Measurements from ENCODE around the gene FAM20C. TPM values are rescaled to one million over a fixed set of nuclear protein-coding genes. Genes with fewer than 3 reads are reported as not detected.
"Not testable (repeated sequence)": the region's sequence is repeated elsewhere in the genome, so short reads cannot be mapped to it uniquely, and the experiment has no call there.

The FAM20C gene
- total RNA-seq, 3 donors from 2014 or later: 0.47 to 2.0 (median 1.7) TPM

GRCh38 chr7:175955-176354 lies 16.4 kb upstream of the FAM20C start:
- Mint-ChIP-seq H3K27me3 (ENCODE audit: low read depth) (peaks cover 9% of the 10 kb centered on the region), H3K4me3 (no peak overlapping the region), H3K9me3 (no peaks in the 10 kb centered on the region), H3K4me1 (ENCODE audit: low read depth) (no peaks in the 10 kb centered on the region), H3K36me3 (ENCODE audit: insufficient read depth) (no peaks in the 10 kb centered on the region)
- no peak for ATAC-seq
- DNase-seq: no peak

GRCh38 chr7:176381-176780 lies 16.0 kb upstream of the FAM20C start:
- Mint-ChIP-seq H3K36me3 (ENCODE audit: insufficient read depth) (no peaks in the 10 kb centered on the region), H3K4me3 (no peak overlapping the region), H3K4me1 (ENCODE audit: low read depth) (no peaks in the 10 kb centered on the region), H3K27me3 (ENCODE audit: low read depth) (peaks cover 9% of the 10 kb centered on the region), H3K9me3 (no peaks in the 10 kb centered on the region)
- ATAC-seq (no peak), DNase-seq (no peak)

GRCh38 chr7:176786-177459 lies 15.4 kb upstream of the FAM20C start:
- Mint-ChIP-seq H3K4me1 (ENCODE audit: low read depth) (no peaks in the 10 kb centered on the region), H3K4me3 (no peak overlapping the region), H3K9me3 (no peaks in the 10 kb centered on the region), H3K36me3 (ENCODE audit: insufficient read depth) (no peaks in the 10 kb centered on the region), H3K27me3 (ENCODE audit: low read depth) (peaks cover 6% of the 10 kb centered on the region)
- ATAC-seq (no peak), DNase-seq (no peak)

GRCh38 chr7:178444-178843 lies 13.9 kb upstream of the FAM20C start:
- no peaks in the 10 kb centered on the region for H3K36me3 Mint-ChIP-seq (ENCODE audit: insufficient read depth)
- H3K4me3 Mint-ChIP-seq: no peak overlapping the region
- H3K27me3 Mint-ChIP-seq (ENCODE audit: low read depth): peaks cover 4% of the 10 kb centered on the region
- no peak for DNase-seq
- no peaks in the 10 kb centered on the region for H3K4me1 Mint-ChIP-seq (ENCODE audit: low read depth)
- no peak for ATAC-seq
- no peaks in the 10 kb centered on the region for H3K9me3 Mint-ChIP-seq

GRCh38 chr7:179209-179681 lies 13.1 kb upstream of the FAM20C start:
- H3K9me3 Mint-ChIP-seq: no peaks in the 10 kb centered on the region
- H3K4me3 Mint-ChIP-seq: no peak overlapping the region
- DNase-seq (no peak), ATAC-seq (no peak)
- H3K27me3 Mint-ChIP-seq (ENCODE audit: low read depth): peaks cover 4% of the 10 kb centered on the region
- no peaks in the 10 kb centered on the region for H3K4me1 Mint-ChIP-seq (ENCODE audit: low read depth)
- H3K36me3 Mint-ChIP-seq (ENCODE audit: insufficient read depth): no peaks in the 10 kb centered on the region

GRCh38 chr7:179948-180694 lies 12.2 kb upstream of the FAM20C start:
- Mint-ChIP-seq H3K4me3 (no peak overlapping the region), H3K4me1 (ENCODE audit: low read depth) (no peaks in the 10 kb centered on the region), H3K27me3 (ENCODE audit: low read depth) (peaks cover 4% of the 10 kb centered on the region), H3K9me3 (no peaks in the 10 kb centered on the region), H3K36me3 (ENCODE audit: insufficient read depth) (no peaks in the 10 kb centered on the region)
- no peak for DNase-seq
- ATAC-seq: no peak

GRCh38 chr7:181738-182137 lies 10.6 kb upstream of the FAM20C start:
- Mint-ChIP-seq H3K36me3 (ENCODE audit: insufficient read depth) (no peaks in the 10 kb centered on the region), H3K27me3 (ENCODE audit: low read depth) (peaks cover 4% of the 10 kb centered on the region)
- DNase-seq: no peak

GRCh38 chr7:182502-182901 lies 9.9 kb upstream of the FAM20C start:
- not testable (repeated sequence) for H3K27me3 Mint-ChIP-seq (ENCODE audit: low read depth); H3K36me3 Mint-ChIP-seq (ENCODE audit: insufficient read depth); H3K4me1 Mint-ChIP-seq (ENCODE audit: low read depth); H3K4me3 Mint-ChIP-seq; H3K9me3 Mint-ChIP-seq; ATAC-seq; DNase-seq

More at GRCh38 chr7:181738-182137, 10.6 kb upstream of the FAM20C start:
- ATAC-seq: no peak
- Mint-ChIP-seq H3K9me3 (no peaks in the 10 kb centered on the region), H3K4me3 (no peak overlapping the region), H3K4me1 (ENCODE audit: low read depth) (no peaks in the 10 kb centered on the region)

GRCh38 chr7:183496-184292 lies 8.7 kb upstream of the FAM20C start:
- ATAC-seq (no peak), DNase-seq (no peak)
- no peaks in the 10 kb centered on the region for H3K4me1 Mint-ChIP-seq (ENCODE audit: low read depth)
- peaks cover 5% of the 10 kb centered on the region for H3K27me3 Mint-ChIP-seq (ENCODE audit: low read depth)
- no peak overlapping the region for H3K4me3 Mint-ChIP-seq
- no peaks in the 10 kb centered on the region for H3K36me3 Mint-ChIP-seq (ENCODE audit: insufficient read depth)
- H3K9me3 Mint-ChIP-seq: no peaks in the 10 kb centered on the region

GRCh38 chr7:184294-185264 lies 7.8 kb upstream of the FAM20C start:
- Mint-ChIP-seq H3K27me3 (ENCODE audit: low read depth) (peaks cover 9% of the 10 kb centered on the region), H3K36me3 (ENCODE audit: insufficient read depth) (no peaks in the 10 kb centered on the region), H3K9me3 (no peaks in the 10 kb centered on the region), H3K4me1 (ENCODE audit: low read depth) (no peaks in the 10 kb centered on the region), H3K4me3 (no peak overlapping the region)
- ATAC-seq: no peak
- no peak for DNase-seq

GRCh38 chr7:186516-187113 lies 5.8 kb upstream of the FAM20C start:
- Mint-ChIP-seq H3K36me3 (ENCODE audit: insufficient read depth) (no peaks in the 10 kb centered on the region), H3K9me3 (no peaks in the 10 kb centered on the region), H3K27me3 (ENCODE audit: low read depth) (peaks cover 29% of the 10 kb centered on the region), H3K4me1 (ENCODE audit: low read depth) (peaks cover 2% of the 10 kb centered on the region), H3K4me3 (no peak overlapping the region)
- DNase-seq (no peak), ATAC-seq (no peak)

- Mint-ChIP-seq H3K36me3 (ENCODE audit: insufficient read depth) (no peaks in the 10 kb centered on the region), H3K4me1 (ENCODE audit: low read depth) (peaks cover 3% of the 10 kb centered on the region), H3K4me3 (no peak overlapping the region), H3K27me3 (ENCODE audit: low read depth) (peaks cover 29% of the 10 kb centered on the region), H3K9me3 (no peaks in the 10 kb centered on the region)
- no peak for DNase-seq
- no peak for ATAC-seq
Measured at GRCh38 chr7:187227-187927, 5.0 kb upstream of the FAM20C start.

GRCh38 chr7:188174-188573 lies 4.2 kb upstream of the FAM20C start:
- ATAC-seq (no peak), DNase-seq (no peak)
- no peaks in the 10 kb centered on the region for H3K36me3 Mint-ChIP-seq (ENCODE audit: insufficient read depth)
- H3K4me3 Mint-ChIP-seq: no peak overlapping the region
- H3K9me3 Mint-ChIP-seq: no peaks in the 10 kb centered on the region
- H3K27me3 Mint-ChIP-seq (ENCODE audit: low read depth): peaks cover 29% of the 10 kb centered on the region
- H3K4me1 Mint-ChIP-seq (ENCODE audit: low read depth): peaks cover 3% of the 10 kb centered on the region
